CD4-positive, alpha-beta T cell (primary cell): ENCODE results near the gene TMA7. TPM values are rescaled to one million over a fixed set of nuclear protein-coding genes. Genes with fewer than 3 reads are reported as not detected.

Experiments used
- ATAC-seq: fragments of 200-7000 bp; cut with Tn5 transposase; one replicate; pipeline ENCODE4 v1.10.0; 2022; ENCODE audit warnings: mild to moderate bottlenecking; ENCODE audit not compliant: poor library complexity
- CTCF ChIA-PET: fragments of 350-600 bp; sonication (Branson Sonifier 250); formaldehyde crosslinking; loops from one replicate; lab custom pipeline; 2021; ENCODE audit warnings: antibody characterized with exemption, inconsistent platforms; lab: Charles Lee
- POLR2A ChIA-PET: fragments of 350-600 bp; sonication (Branson Sonifier 250); formaldehyde crosslinking; loops from one replicate; lab custom pipeline; 2021; ENCODE audit warnings: antibody characterized with exemption, inconsistent platforms; lab: Charles Lee
- DNase-seq, 14 experiments: peaks; one replicate each; pipeline ENCODE4 v3.0.0-alpha.2; 2013 to 2020; ENCODE audit warnings: mixed read lengths in 2 of 14
- H3K27ac ChIP-seq, 2 donors: one replicate each; pipeline versions ENCODE4 v1.5.1 to v1.7.0; 2013; ENCODE audit warnings: low read length in 2 of 2, low read depth in 1 of 2, mild to moderate bottlenecking in 1 of 2
- H3K27me3 ChIP-seq, 2 experiments: 1 replicate in 1 of 2; 2 replicates in 1 of 2; pipeline versions ENCODE4 v1.6.1 to v1.7.0; 2013; ENCODE audit warnings: low read length in 2 of 2, control low read depth in 1 of 2, mild to moderate bottlenecking in 1 of 2, moderate library complexity in 1 of 2; ENCODE audit not compliant: insufficient read depth in 2 of 2, control insufficient read depth in 1 of 2
- H3K36me3 ChIP-seq: one replicate; pipeline ENCODE4 v1.6.1; 2013; ENCODE audit warnings: low read length, control low read depth; ENCODE audit not compliant: insufficient read depth
- H3K4me1 ChIP-seq: one replicate; pipeline ENCODE4 v1.6.1; 2013; ENCODE audit warnings: low read length, control low read depth; ENCODE audit not compliant: insufficient read depth
- H3K4me3 ChIP-seq: one replicate; pipeline ENCODE4 v1.5.1; 2013; ENCODE audit warnings: mild to moderate bottlenecking, low read length, moderate library complexity
- H3K9me3 ChIP-seq, 2 experiments: 1 replicate in 1 of 2; 2 replicates in 1 of 2; pipeline versions ENCODE4 v1.6.1 to v1.7.0; 2013; ENCODE audit warnings: low read length in 2 of 2, mild to moderate bottlenecking in 2 of 2, control low read depth in 1 of 2, moderate library complexity in 1 of 2; ENCODE audit not compliant: control insufficient read depth in 1 of 2, insufficient read depth in 1 of 2
- H3K27ac Mint-ChIP-seq: one replicate; pipeline ENCODE4 v1.8.0; 2020; ENCODE audit warnings: mixed read lengths
- H3K27me3 Mint-ChIP-seq: one replicate; pipeline ENCODE4 v1.8.0; 2021; ENCODE audit warnings: mixed read lengths
- H3K36me3 Mint-ChIP-seq: one replicate; pipeline ENCODE4 v1.8.0; 2021; ENCODE audit warnings: low read depth, mixed read lengths
- H3K4me1 Mint-ChIP-seq: one replicate; pipeline ENCODE4 v1.8.0; 2021; ENCODE audit warnings: low read depth, mixed read lengths
- H3K4me3 Mint-ChIP-seq: one replicate; pipeline ENCODE4 v1.8.0; 2020; ENCODE audit warnings: mild to moderate bottlenecking, mixed read lengths
- H3K9me3 Mint-ChIP-seq: one replicate; pipeline ENCODE4 v1.8.0; 2020; ENCODE audit warnings: mixed read lengths
- CTCF ChIP-seq: fragments of 200-600 bp; IDR thresholded peaks from one replicate; pipeline ENCODE4 v1.8.0; 2022; ENCODE audit warnings: antibody characterized with exemption, mild to moderate bottlenecking
- intact Hi-C, 2 experiments: fragments of 100-400 bp; cut with DNase I in 1 of 2; cut with micrococcal nuclease in 1 of 2; formaldehyde crosslinking; loops; one replicate each; pipeline versions ENCODE4 v1.15.1 to v1.9.0; 2023 to 2025; cut with DNase I, micrococcal nuclease
- total RNA-seq, 174 experiments: library from RNA in 2 of 174; stranded (reverse) in 2 of 174; gene quantifications; one replicate each; pipeline ENCODE4 v1.2.3 and lab custom pipeline; 2021 to 2026

TMA7 gene
- total RNA-seq, 2 experiments from 2014 or later, result 289 to 297 TPM

DNA sequence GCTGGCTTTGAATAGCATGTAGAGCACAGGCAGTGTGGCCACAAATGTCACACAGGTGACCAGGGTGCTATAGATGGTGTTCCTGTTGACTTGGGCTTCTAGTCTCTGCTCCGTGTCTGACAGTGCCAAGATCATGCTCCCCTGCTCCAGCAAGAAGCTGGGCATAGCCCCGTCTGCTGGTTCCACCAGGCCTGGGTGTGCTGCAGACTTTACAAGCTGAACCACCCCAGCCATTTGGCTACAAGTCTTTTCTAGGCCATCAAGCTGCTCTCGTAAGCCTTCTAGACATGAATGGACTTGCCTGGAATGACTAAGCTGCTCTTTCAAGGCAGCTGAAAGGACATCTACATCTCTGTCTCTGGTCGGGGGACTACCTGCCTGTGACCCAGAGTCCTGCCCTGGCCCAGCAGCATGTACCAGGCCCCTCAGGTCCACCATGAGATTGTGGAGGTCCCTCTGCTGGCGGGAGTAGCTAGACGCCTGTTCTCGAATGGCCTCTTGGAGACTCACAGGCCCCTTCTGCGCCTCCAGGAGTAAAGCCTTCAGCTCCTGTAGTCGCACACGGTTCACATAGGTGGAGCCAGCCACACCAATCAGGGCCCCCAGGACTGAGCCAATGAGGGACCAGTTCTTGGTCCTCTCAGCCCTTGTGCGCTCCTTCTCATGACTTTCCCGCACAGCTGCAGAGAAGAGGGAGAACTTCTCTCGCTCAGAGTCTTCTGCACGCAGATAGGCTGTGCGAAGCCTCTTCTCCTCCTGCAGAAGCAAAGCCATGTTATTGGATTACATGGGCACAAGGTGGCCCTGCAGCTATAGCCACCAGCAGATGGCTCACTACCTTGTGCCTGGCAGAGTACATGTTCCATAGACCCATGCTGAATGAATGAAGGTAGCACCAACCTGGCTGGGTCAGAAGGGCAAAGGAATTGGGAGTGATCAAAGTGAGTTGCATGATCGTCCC, 7.4 kb upstream of the TMA7 start:
- TF ChIP-seq CTCF, result no peak
- H3K9me3 ChIP-seq, result no peaks in the 10 kb centered on the region
- ChIA-PET CTCF (interaction anchor here (0.5 to 1.2 kb wide), 3 partner anchors 21 to 75 kb away, joined by 3 read pairs; no protein-coding TSS in a partner anchor), POLR2A (no interaction called here)
- H3K36me3 Mint-ChIP-seq, result peaks cover 10% of the 10 kb centered on the region
- peaks cover 18% of the 10 kb centered on the region for H3K4me1 Mint-ChIP-seq
- no peak for ATAC-seq
- intact Hi-C loops, result no loop called here
- no peak overlapping the region for H3K27ac Mint-ChIP-seq
- peaks cover 15% of the 10 kb centered on the region for H3K36me3 ChIP-seq
- no peak overlapping the region for H3K4me3 ChIP-seq
- no peak overlapping the region for H3K27ac ChIP-seq
- H3K4me1 ChIP-seq, result peaks cover 38% of the 10 kb centered on the region
- no peaks in the 10 kb centered on the region for H3K27me3 Mint-ChIP-seq
- DNase-seq, result no peak
- peak overlapping the region; percentile 38 for H3K4me3 Mint-ChIP-seq
- no peaks in the 10 kb centered on the region for H3K27me3 ChIP-seq
- no peaks in the 10 kb centered on the region for H3K9me3 Mint-ChIP-seq

GRCh38 chr3:48433472-48434118, 6.5 kb upstream of the TMA7 start:
- no peak for DNase-seq

More at GRCh38 chr3:48433472-48434118, 6.5 kb upstream of the TMA7 start:
- ChIA-PET POLR2A (interaction anchor here (0.9 kb wide), 1 partner anchor 162 kb away, joined by 3 read pairs; no protein-coding TSS in a partner anchor), CTCF (interaction anchor here (1.0 to 1.2 kb wide), 2 partner anchors 33 to 74 kb away, joined by 3 to 4 read pairs; no protein-coding TSS in a partner anchor)
- Mint-ChIP-seq H3K27ac (no peak overlapping the region), H3K4me1 (peaks cover 25% of the 10 kb centered on the region), H3K9me3 (no peaks in the 10 kb centered on the region), H3K27me3 (no peaks in the 10 kb centered on the region), H3K4me3 (no peak overlapping the region), H3K36me3 (peaks cover 10% of the 10 kb centered on the region)
- ATAC-seq, result no peak
- TF ChIP-seq CTCF, result no peak
- peaks cover 15% of the 10 kb centered on the region for H3K36me3 ChIP-seq
- H3K27ac ChIP-seq, result no peak overlapping the region
- H3K4me1 ChIP-seq, result peaks cover 35% of the 10 kb centered on the region
- no peak overlapping the region for H3K4me3 ChIP-seq
- intact Hi-C loops, result no loop called here
- H3K9me3 ChIP-seq, result no peaks in the 10 kb centered on the region
- H3K27me3 ChIP-seq, result no peaks in the 10 kb centered on the region
